Astrocyte of the spinal cord (primary cell): ENCODE data around the gene SERPINA9.
"Not testable (repeated sequence)": the region's sequence is repeated elsewhere in the genome, so short reads cannot be mapped to it uniquely, and the experiment has no call there.

Experiments used
- DNase-seq: peaks from one replicate; pipeline ENCODE4 v3.0.0; 2011; ENCODE audit warnings: low read depth, low spot score
- H3K4me3 ChIP-seq: 2 replicates; pipeline ENCODE4 v1.5.1; 2011; ENCODE audit warnings: low read depth, mild to moderate bottlenecking, low read length, moderate library complexity
- in situ Hi-C: cut with HindIII; loops from 2 replicates; pipeline ENCODE4 v1.10.0; 2017; ENCODE audit warnings: low sequenced_read_pairs
- TF ChIP-seq, protein P1 (sequence below): IDR thresholded peaks from 2 replicates; pipeline ENCODE4 v1.5.1; 2012; ENCODE audit warnings: low read depth, mild to moderate bottlenecking, low read length, inconsistent platforms

SERPINA9 gene

GRCh38 chr14:94424371-94424770 lies 51.6 kb downstream of the SERPINA9 start:
- in situ Hi-C loops = no loop called here
- no peak for DNase-seq
- H3K4me3 ChIP-seq = no peak overlapping the region
- TF ChIP-seq, protein P1, sequence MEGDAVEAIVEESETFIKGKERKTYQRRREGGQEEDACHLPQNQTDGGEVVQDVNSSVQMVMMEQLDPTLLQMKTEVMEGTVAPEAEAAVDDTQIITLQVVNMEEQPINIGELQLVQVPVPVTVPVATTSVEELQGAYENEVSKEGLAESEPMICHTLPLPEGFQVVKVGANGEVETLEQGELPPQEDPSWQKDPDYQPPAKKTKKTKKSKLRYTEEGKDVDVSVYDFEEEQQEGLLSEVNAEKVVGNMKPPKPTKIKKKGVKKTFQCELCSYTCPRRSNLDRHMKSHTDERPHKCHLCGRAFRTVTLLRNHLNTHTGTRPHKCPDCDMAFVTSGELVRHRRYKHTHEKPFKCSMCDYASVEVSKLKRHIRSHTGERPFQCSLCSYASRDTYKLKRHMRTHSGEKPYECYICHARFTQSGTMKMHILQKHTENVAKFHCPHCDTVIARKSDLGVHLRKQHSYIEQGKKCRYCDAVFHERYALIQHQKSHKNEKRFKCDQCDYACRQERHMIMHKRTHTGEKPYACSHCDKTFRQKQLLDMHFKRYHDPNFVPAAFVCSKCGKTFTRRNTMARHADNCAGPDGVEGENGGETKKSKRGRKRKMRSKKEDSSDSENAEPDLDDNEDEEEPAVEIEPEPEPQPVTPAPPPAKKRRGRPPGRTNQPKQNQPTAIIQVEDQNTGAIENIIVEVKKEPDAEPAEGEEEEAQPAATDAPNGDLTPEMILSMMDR = no peak

GRCh38 chr14:94423453-94424056 lies 52.4 kb downstream of the SERPINA9 start:
- peak; percentile 74 for DNase-seq
- TF ChIP-seq, protein P1 = peak; percentile 82
- no peak overlapping the region for H3K4me3 ChIP-seq
- in situ Hi-C loops = no loop called here

DNA sequence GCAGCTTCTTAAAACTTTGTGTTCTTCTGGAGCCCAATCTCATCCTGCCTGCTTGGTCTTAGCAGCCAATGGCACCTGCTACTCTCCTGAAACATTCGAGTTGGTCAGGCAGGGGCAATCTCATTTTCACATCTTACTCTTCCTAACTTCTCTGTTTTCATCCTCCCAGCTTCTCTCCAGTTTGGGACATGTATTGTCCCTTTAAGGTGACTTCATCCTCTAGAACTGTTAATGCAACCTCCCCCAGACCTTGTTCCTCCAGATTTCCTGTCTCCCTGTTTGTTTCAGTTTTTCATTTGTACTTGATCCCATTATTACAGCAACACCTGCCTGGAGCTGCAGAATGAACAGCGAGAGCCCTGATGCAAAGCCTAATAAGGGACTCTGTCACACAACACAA lies 54.7 kb downstream of the SERPINA9 start:
- DNase-seq = no peak
- TF ChIP-seq, protein P1 = no peak
- in situ Hi-C loops = no loop called here
- no peak overlapping the region for H3K4me3 ChIP-seq

- DNase-seq, H3K4me3 ChIP-seq, in situ Hi-C loops: not testable (repeated sequence)
Observed at GRCh38 chr14:94417497-94418205, 58.3 kb downstream of the SERPINA9 start.
